Mammary epithelial cell (primary cell): ENCODE results near the gene P2RX7.

Experiments used
- CTCF ChIP-seq, 2 donors: IDR thresholded peaks in 1 of 2; conservative IDR thresholded peaks in 1 of 2; 2 replicates each; pipeline ENCODE4 v1.5.1; 2011 to 2012; ENCODE audit warnings: inconsistent platforms in 2 of 2, low read length in 2 of 2, mild to moderate bottlenecking in 2 of 2, control low read depth in 1 of 2, low read depth in 1 of 2; ENCODE audit not compliant: insufficient read depth in 1 of 2; ENCODE audit errors: extremely low read depth in 1 of 2
- EZH2 ChIP-seq: IDR thresholded peaks from 2 replicates; pipeline ENCODE4 v1.6.1; 2012; ENCODE audit warnings: low read length, inconsistent platforms, borderline replicate concordance

GRCh38 chr12:121186826-121187225 is 54.1 kb downstream of the P2RX7 start:
- no peak for TF ChIP-seq CTCF (conservative IDR thresholded peaks at IDR 0.05 in 1 of 2, IDR thresholded peaks at IDR 0.05 in 1 of 2; ENCODE audit: extremely low read depth in 1 of 2, insufficient read depth in 1 of 2, low read depth in 1 of 2, low read length in 2 of 2)
- no peak for TF ChIP-seq EZH2
